Hair follicular keratinocyte (primary cell): ENCODE data around the gene HIVEP2. TPM values are rescaled to one million over a fixed set of nuclear protein-coding genes. Genes with fewer than 3 reads are reported as not detected.

ENCODE experiments used
- total RNA-seq: library from RNA; depleted of rRNA; stranded (reverse); fragments of >200 nt; gene quantifications from 2 replicates; pipeline ENCODE4 v1.2.3, GENCODE V29; 2015

HIVEP2 gene
- total RNA-seq: 8.8 and 36.5 TPM in 2 replicates

GRCh38 chr6:142945049-142945445 is at the start of gene HIVEP2:
Gene HIVEP2 (minus strand): TSS chr6:142945176. CDS start chr6:142774738, 170,438 bp downstream.

Other genes with a start within 250 kb of the HIVEP2 start
- gene AIG1, start 115.7 kb upstream of the HIVEP2 start, total RNA-seq: 55.1 and 83.3 TPM in 2 replicates